Renal cortical epithelial cell (primary cell): Measurements from ENCODE around the gene CFB. TPM values are rescaled to one million over a fixed set of nuclear protein-coding genes. Genes with fewer than 3 reads are reported as not detected.

ENCODE experiments used
- DNase-seq: peaks from one replicate; pipeline ENCODE4 v3.0.0-alpha.2; 2011; ENCODE audit warnings: low read depth
- total RNA-seq: library from RNA; depleted of rRNA; stranded (reverse); fragments of >200 nt; gene quantifications from 2 replicates; pipeline ENCODE4 v1.2.3, GENCODE V29; 2014

Gene CFB
- total RNA-seq, 1 donor from 2014 or later, result 32.7 TPM

DNA sequence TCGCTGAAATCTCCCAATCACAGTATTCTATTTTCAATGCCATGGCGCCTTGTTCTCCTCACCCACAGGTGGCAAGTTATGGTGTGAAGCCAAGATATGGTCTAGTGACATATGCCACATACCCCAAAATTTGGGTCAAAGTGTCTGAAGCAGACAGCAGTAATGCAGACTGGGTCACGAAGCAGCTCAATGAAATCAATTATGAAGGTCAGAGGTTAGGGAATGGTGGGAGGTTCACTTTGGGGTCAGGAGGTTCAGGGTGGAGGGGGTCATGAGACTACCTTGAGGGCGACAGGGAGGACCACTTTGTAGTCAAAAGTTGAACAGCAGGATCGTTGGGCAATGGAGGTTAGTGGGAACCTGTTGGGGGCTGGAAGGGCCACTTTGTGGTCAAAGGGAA, 2.4 kb downstream of the CFB start:
- no peak for DNase-seq

DNA sequence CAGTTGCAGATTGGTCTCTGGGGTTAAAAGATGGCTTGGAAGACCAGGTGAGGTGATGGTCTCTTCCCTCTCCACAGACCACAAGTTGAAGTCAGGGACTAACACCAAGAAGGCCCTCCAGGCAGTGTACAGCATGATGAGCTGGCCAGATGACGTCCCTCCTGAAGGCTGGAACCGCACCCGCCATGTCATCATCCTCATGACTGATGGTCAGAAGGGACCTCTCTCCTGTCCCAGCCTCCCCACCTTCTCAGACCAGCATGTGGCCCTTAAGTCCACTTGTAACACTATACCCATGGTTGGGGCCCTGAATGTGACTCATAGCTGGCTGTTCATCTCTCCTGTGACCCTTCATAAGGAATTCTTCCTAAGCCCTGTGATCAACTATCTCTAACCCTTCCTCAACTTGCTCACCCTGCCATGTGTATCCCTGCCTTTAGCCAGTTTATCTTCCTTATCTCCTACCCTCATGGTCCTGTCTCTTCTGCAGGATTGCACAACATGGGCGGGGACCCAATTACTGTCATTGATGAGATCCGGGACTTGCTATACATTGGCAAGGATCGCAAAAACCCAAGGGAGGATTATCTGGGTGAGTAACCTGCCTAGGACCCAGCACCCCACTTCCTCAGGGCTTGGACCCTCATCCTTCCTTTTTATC, 3.0 kb downstream of the CFB start:
- no peak for DNase-seq

DNA sequence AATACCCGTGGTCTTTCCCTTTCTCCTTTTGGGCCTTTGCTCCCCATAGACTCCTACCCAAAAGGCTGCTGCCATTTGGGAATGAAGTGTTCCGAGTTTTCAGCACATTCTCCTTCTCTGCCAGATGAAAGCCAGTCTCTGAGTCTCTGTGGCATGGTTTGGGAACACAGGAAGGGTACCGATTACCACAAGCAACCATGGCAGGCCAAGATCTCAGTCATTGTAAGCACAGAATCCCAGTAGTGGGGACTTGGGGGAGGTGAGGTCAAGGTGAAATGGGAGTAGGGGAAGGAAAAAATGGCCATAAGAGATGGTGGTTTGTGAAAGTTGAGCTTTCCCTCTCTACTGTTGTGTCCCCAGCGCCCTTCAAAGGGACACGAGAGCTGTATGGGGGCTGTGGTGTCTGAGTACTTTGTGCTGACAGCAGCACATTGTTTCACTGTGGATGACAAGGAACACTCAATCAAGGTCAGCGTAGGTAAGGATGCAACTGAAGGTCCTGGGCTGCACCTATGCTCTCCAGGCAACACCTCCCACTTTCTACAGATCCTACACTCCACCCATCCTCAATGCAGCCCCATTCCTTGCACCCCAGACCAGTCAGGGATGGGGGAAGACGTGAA, 4.1 kb downstream of the CFB start:
- no peak for DNase-seq

DNA sequence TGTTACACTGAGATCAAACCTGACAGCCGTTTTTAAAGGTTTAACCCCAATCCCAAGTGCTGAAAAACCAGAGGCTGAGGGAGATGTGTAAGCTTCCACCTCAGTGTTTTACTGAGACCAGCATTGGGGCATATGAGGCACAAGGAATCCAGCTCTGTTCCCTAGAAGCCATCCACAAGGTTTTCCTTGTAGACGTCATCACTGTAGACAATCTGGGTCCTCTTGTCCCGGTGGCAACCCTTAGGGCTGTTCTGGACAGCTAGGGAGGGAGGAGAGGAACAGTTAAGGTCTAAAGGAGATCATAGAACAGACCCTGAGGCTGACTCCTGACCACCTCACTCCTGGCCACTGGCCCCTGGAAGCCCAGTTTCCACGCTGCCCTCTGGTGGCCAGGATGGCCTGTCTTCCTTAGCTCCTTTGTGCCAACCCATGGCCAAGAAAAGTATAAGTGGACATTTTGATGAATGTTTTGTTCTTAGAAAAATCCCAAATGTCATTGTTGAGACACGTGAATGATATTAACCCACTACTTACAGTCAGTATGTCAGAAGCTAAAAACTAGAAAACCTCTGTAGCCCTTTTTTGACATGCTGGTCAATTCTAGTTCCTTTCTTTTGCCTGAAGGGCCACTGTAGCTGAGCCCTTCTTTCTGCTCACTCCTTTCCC, 6.4 kb downstream of the CFB start:
- DNase-seq, result peak; percentile 44

DNA sequence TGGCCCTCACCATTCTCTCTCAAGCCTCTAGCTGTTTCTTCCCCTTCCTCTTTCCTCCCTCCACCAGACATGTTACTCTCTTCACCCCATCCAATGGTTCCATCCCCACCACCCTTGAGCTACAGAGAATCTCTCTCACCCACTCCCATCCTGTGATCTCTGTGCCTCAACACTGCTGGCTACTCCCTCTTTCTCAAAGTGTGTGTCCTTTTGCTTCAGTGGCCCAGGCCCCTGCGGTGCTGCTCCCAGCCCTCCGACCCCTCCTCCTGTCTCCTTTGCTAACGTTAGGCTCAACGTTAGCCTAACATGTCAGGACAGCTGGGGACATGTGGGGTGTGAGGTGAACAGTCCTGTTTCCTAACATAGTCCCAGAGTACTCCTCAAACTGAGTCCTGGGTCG, 7.0 kb downstream of the CFB start:
- no peak for DNase-seq

DNA sequence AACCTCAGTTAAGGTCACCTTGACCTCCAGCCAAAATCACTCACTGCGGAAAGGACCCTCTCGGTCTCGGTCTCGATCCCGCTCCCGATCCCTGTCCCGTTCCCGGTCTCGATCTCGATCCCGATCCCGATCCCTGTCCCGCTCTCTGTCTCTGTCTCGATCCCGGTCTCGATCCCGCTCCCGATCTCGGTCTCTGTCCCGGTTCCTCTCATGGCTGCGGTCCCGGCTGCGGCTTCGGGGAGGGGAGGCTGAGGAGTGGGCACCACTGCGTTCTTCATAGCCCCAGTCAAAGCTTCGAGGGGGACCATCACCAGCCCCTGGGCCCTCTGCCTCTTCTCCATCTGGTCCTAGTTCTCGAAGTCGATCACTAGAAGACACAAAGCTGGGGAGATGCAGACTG, 8.6 kb downstream of the CFB start:
- no peak for DNase-seq

DNA sequence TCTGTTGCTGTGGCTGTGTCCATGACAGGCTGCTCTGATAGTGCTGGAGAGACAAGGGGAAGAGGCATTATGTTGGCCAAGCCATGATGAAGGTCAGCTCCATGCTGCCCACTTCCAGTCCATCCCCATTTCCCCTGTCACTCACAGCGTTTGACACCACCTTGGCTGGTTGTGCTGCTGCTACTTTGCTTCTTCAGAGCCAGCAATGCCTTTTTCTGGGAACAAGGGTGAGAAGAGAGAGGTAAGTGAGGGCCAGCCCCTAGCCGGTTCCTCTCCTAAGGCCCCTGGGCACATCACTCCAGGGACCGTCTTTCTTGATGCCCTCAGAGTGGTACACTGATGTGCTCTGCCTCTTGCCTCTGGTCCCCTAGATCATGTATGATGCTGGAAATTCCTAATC, 10.9 kb downstream of the CFB start:
- DNase-seq, result no peak

DNA sequence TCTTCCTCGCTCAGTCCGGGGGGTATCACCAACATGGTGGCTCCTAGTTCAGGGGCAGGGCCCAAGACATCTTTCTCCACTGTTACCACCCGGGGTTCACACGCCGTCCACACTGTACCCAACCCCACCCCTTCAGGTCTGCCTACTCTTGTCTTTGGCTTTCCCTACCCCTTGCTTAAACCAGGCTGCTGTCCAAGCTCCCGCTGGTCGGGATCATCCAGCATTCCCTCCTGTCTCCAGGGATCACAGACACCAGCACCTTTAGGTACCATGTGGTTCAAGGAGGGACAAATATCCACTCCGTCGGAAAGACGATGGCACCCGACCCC, 12.5 kb downstream of the CFB start:
- no peak for DNase-seq

DNA sequence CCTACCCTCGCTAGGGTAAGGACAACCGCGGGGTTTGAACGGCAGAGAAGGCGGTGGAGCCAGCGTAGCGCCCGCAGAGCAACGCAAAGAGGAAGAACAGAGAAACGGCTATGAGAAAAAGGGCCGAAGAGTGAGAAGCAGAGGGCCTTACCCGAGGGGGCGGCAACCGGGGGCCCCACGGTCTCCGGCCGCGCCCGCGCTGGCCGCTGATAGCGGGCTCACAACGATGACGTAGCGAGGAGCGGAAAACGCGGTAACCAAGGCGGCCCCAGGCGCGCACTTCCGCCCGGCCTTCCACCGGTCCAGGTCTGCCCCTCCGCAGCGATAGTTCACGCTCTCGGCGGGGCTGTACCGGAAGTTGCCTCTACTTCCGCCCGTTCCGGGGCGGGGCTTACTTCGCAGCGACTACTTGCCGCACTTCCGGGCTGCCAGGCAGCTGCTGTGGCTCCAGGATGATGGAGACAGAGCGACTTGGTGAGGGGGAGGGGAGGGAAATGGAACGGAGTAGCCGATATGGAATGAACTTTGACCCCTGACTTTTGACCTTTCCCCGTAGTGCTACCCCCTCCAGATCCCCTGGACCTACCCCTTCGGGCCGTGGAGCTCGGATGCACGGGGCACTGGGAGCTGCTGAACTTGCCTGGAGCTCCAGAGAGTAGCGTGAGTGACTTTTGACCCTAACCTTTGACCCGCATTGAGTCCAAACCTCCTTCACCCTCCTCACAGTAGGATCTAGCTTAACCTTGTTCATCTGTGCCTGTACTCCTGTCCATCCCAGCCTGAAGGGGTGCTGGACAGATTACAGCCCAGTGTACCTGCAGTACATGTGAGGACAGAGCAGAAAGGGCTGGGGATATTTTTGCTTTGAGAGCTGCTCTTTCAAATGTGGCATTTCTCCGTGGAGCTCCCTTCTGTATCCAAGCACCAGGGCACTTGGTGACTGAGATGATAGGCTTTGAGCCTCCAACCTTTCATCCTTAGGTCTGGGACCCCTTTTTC, 13.1 kb downstream of the CFB start, which contains the start of the genes NELFE and SKIC2:
Gene NELFE, minus strand, starts transcription at position 231 of the 999 bp plus-strand sequence. CDS start 525 bp downstream, outside the sequence.
Gene SKIC2, plus strand, starts transcription at position 435 of the 999 bp plus-strand sequence. Its CDS starts 18 bp downstream, at position 453.
- DNase-seq, result peak; percentile 94

DNA sequence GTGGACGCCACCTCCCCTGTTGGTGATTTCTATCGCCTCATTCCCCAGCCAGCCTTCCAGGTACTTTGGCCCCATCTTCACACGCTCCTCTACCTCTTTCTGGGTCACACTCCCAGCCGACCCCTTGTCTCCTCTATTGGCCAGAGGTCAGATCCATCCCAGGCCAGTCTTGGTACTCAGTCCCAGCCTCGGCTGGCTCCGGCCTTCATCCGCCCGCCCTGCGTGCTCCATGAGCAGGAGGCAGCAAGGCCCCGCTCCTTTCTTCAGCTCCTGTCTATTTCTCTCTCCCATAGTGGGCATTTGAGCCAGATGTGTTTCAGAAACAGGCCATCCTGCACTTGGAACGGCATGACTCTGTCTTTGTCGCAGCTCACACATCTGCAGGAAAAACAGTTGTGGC, 15.7 kb downstream of the CFB start:
- DNase-seq, result no peak

DNA sequence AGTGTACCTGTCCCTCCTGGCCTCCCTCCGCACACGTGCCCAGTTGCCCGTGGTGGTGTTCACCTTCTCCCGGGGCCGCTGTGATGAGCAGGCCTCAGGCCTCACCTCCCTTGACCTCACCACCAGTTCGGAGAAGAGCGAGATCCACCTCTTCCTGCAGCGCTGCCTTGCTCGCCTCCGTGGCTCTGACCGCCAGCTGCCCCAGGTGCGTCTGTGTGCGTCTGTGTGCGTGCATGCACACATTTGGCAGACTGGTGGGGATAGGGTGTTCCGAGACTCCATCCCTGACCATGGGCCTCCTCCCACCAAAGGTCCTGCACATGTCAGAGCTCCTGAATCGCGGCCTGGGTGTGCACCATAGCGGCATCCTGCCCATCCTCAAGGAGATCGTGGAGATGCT, 18.0 kb downstream of the CFB start:
- no peak for DNase-seq

DNA sequence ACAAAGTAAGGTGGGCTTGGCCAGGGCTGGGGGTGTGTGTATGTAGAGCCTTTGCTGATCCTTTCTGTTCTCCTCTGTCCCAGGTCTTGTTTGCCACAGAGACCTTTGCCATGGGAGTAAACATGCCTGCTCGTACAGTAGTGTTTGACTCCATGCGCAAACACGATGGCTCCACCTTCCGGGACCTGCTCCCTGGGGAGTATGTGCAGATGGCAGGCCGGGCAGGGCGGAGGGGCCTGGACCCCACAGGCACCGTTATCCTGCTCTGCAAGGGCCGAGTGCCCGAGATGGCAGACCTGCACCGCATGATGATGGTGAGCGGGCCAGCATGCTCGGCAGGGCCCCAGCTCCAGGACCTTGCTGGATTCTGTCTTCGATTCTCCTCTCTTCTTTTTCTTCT, 19.8 kb downstream of the CFB start:
- no peak for DNase-seq

DNA sequence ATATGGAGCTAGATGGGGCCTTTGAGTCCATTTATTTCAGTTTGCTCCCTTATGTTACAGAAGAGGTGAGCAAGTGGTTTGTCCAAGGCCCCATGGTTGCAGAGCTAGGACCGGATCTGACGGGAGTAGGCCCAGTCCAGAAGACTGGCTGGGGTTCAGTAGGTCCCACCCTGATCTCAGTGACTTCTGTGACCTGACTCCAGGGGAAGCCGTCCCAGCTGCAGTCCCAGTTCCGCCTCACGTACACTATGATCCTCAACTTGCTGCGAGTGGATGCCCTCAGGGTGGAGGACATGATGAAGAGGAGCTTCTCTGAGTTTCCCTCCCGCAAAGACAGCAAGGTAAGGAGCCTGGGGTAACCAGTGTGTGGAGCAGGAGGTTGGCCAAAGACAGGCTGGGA, 20.6 kb downstream of the CFB start:
- DNase-seq, result no peak

DNA sequence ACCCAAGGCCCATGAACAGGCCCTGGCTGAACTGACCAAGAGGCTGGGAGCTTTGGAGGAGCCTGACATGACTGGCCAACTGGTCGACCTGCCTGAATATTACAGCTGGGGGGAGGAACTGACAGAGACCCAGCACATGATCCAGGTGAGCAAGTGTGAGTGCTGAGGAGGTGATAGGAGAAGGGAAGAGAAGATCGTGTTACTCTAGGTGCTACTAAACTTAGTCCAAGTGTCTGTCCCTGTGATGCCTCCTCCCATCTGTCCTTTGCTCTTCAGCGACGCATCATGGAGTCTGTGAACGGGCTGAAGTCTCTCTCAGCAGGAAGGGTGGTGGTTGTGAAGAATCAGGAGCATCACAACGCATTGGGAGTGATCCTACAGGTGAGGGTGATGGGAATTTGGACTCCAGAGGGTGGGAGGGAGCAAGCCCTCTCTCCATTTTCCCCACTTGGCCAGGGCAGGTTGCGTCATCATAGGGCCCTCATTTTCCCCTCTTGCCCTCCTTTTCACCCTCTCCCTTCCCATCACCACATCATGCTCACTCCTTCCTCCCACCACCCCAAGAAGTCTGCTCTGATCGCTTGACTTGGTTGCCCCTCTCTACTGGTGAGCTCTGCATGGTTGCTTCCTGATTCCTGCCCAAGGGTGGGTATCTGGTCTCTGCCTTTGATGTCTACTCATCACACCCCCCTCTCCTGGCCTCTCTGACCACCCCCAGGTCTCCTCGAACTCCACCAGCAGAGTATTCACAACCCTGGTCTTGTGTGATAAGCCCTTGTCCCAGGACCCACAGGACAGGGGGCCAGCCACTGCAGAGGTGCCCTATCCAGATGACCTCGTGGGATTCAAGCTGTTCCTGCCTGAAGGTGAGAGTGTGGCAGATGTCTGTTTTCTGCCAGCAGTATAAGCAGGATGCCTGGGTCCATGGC, 21.4 kb downstream of the CFB start:
- no peak for DNase-seq

DNA sequence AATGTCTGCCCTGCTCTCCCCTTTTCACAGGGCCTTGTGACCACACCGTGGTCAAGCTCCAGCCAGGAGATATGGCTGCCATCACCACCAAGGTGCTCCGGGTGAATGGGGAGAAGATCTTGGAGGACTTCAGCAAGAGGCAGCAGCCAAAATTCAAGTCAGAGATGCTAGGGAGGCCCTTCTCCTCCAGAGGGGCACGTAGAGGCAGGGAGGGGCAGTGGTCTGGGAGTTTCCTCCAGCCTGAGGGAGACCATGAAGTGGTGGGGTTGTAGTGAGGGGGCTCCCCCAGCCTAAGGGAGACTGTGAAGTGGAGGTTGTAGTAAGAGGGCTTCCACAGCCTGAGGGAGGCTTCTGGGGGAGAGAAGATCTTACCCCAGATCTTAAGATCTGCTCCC, 22.0 kb downstream of the CFB start:
- DNase-seq, result no peak

DNA sequence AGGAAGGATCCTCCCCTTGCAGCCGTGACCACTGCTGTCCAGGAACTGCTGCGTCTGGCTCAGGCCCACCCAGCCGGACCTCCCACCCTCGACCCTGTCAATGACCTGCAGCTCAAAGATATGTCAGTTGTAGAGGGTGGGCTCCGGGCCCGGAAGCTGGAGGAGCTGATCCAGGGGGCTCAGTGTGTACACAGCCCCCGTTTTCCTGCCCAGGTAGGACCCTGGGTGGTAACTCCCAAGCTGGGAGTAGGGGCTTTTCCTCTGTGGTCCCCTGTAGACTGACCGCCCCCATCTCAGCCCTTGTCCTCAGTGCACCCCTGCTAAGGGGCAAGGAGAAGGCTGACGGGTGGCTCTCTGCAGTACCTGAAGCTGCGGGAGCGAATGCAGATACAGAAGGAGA, 22.4 kb downstream of the CFB start:
- DNase-seq, result no peak

DNA sequence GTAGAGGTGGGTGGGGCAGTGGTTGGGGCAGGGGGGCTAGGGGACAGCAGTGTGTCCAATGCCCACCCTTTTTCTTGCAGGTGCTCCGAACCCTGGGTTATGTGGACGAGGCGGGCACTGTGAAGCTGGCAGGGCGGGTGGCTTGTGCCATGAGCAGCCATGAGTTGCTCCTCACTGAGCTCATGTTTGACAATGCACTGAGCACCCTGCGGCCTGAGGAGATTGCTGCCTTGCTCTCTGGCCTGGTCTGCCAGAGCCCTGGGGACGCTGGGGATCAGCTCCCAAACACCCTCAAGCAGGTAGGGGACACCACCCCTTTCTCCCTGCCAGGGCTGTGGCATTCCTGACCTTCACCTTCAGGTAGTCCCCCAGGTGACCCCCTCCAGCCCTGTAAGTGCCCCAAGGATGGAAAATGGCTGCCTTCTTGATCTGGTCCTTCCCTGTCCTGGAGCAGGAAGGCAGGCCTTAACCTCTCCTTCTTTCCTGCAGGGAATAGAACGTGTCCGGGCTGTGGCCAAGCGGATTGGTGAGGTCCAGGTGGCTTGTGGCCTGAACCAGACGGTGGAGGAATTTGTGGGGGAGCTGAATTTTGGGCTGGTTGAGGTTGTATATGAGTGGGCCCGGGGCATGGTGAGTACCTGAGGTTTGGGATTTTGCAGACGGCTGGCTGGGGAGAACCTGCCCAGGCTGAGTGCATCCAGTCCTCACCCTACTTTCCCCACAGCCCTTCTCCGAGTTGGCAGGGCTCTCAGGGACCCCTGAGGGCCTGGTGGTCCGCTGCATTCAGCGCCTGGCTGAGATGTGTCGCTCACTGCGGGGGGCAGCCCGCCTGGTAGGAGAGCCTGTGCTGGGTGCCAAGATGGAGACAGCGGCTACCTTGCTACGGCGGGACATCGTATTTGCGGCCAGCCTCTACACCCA, 23.2 kb downstream of the CFB start:
- DNase-seq, result no peak

DNA sequence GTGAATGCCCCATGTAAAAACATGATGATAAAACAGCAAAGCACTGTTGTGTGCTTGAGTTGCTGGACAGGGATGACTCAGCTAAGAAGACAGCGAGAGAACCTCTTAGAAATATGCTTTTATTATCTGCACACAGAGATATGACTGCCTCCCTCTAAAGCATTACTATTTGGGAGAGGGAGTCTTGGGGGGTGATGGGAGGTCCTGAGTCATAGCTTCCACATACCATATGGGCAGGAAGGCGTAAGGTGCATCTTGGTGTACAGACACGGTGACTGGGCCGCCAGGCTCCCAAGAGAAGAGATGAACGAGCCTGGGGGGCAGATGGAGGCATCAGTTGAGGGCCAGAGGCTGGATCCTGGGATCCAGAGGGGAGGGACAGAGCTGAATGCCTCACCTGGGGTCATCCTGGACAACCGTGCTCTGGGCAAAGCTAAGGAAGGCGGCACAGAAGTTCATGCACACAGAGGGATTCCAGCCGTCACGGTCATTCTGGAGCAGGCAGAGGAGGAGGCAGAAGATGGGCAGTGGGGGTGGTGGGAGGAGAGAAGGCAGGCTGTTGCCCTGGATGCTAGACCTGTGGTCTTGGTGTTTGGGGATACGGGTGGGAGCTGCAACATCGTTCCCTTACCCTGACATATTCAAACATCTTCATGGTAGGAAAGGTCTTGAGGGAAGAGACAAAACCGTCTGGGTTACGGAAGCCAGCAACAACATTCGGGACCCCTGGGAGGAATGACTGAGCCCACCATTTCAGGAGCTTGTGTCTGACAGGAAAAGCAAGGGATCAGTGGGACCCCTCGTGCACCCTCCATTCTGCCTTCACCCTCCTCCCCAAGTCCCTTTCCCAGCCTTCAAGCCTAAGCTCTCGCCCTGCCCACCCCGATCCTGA, 24.1 kb downstream of the CFB start:
- DNase-seq, result no peak
